ENCODE results near the gene USB1. TPM values are rescaled to one million over a fixed set of nuclear protein-coding genes. Genes with fewer than 3 reads are reported as not detected.

Gene USB1
- total RNA-seq, 1 donor from 2014 or later = 37.9 TPM

GRCh38 chr16:57959804-57960203 is 41.4 kb upstream of the USB1 start:
- Mint-ChIP-seq H3K4me1 (ENCODE audit: low read depth) (no peaks in the 10 kb centered on the region), H3K4me3 (ENCODE audit: unreplicated experiment) (no peak overlapping the region), H3K27ac (ENCODE audit: unreplicated experiment) (no peak overlapping the region), H3K9me3 (ENCODE audit: low read depth) (no peaks in the 10 kb centered on the region), H3K27me3 (ENCODE audit: low read depth) (peaks cover 17% of the 10 kb centered on the region), H3K36me3 (ENCODE audit: low read depth) (no peaks in the 10 kb centered on the region)
- DNase-seq (ENCODE audit: low spot score) = peak; percentile 74
- no peak for TF ChIP-seq CTCF (IDR thresholded peaks at IDR 0.05)

GRCh38 chr16:57960310-57960709 is 40.9 kb upstream of the USB1 start:
- H3K4me1 Mint-ChIP-seq (ENCODE audit: low read depth) = no peaks in the 10 kb centered on the region
- H3K27ac Mint-ChIP-seq (ENCODE audit: unreplicated experiment) = no peak overlapping the region
- peaks cover 17% of the 10 kb centered on the region for H3K27me3 Mint-ChIP-seq (ENCODE audit: low read depth)
- no peaks in the 10 kb centered on the region for H3K9me3 Mint-ChIP-seq (ENCODE audit: low read depth)
- TF ChIP-seq CTCF (IDR thresholded peaks at IDR 0.05) = no peak
- no peak overlapping the region for H3K4me3 Mint-ChIP-seq (ENCODE audit: unreplicated experiment)
- no peak for DNase-seq (ENCODE audit: low spot score)
- no peaks in the 10 kb centered on the region for H3K36me3 Mint-ChIP-seq (ENCODE audit: low read depth)

GRCh38 chr16:57960826-57961472 is 40.3 kb upstream of the USB1 start:
- peak; percentile 59 for DNase-seq (ENCODE audit: low spot score)
- no peak for TF ChIP-seq CTCF (IDR thresholded peaks at IDR 0.05)
- Mint-ChIP-seq H3K9me3 (ENCODE audit: low read depth) (no peaks in the 10 kb centered on the region), H3K27me3 (ENCODE audit: low read depth) (peaks cover 13% of the 10 kb centered on the region), H3K4me3 (ENCODE audit: unreplicated experiment) (no peak overlapping the region), H3K27ac (ENCODE audit: unreplicated experiment) (no peak overlapping the region), H3K4me1 (ENCODE audit: low read depth) (no peaks in the 10 kb centered on the region), H3K36me3 (ENCODE audit: low read depth) (no peaks in the 10 kb centered on the region)

GRCh38 chr16:57961538-57961937 is 39.7 kb upstream of the USB1 start:
- no peaks in the 10 kb centered on the region for H3K4me1 Mint-ChIP-seq (ENCODE audit: low read depth)
- peaks cover 13% of the 10 kb centered on the region for H3K27me3 Mint-ChIP-seq (ENCODE audit: low read depth)
- H3K27ac Mint-ChIP-seq (ENCODE audit: unreplicated experiment) = no peak overlapping the region
- H3K4me3 Mint-ChIP-seq (ENCODE audit: unreplicated experiment) = no peak overlapping the region
- H3K36me3 Mint-ChIP-seq (ENCODE audit: low read depth) = no peaks in the 10 kb centered on the region
- DNase-seq (ENCODE audit: low spot score) = peak; percentile 18
- TF ChIP-seq CTCF (IDR thresholded peaks at IDR 0.05) = no peak
- H3K9me3 Mint-ChIP-seq (ENCODE audit: low read depth) = no peaks in the 10 kb centered on the region

GRCh38 chr16:57962046-57962445 is 39.2 kb upstream of the USB1 start:
- H3K9me3 Mint-ChIP-seq (ENCODE audit: low read depth) = no peaks in the 10 kb centered on the region
- no peak for TF ChIP-seq CTCF (IDR thresholded peaks at IDR 0.05)
- DNase-seq (ENCODE audit: low spot score) = peak; percentile 61
- no peaks in the 10 kb centered on the region for H3K36me3 Mint-ChIP-seq (ENCODE audit: low read depth)
- H3K4me3 Mint-ChIP-seq (ENCODE audit: unreplicated experiment) = no peak overlapping the region
- peaks cover 13% of the 10 kb centered on the region for H3K27me3 Mint-ChIP-seq (ENCODE audit: low read depth)
- no peaks in the 10 kb centered on the region for H3K4me1 Mint-ChIP-seq (ENCODE audit: low read depth)
- no peak overlapping the region for H3K27ac Mint-ChIP-seq (ENCODE audit: unreplicated experiment)
